Kidney (tissue), 14 donors: ENCODE results near the gene ASAP2. TPM values are rescaled to one million over a fixed set of nuclear protein-coding genes. Genes with fewer than 3 reads are reported as not detected.

ENCODE experiments used
- DNase-seq, 5 donors: peaks; one replicate each; pipeline ENCODE4 v3.0.0-alpha.2; 2013 to 2020
- FAIRE-seq: peaks from 2 replicates; lab custom pipeline; 2012; peaks lifted over from hg19 to GRCh38; lab: Jason Lieb, UNC
- H3K27ac ChIP-seq, 2 donors: one replicate each; pipeline ENCODE4 v1.7.0; 2013; ENCODE audit warnings: low read depth in 2 of 2, low read length in 2 of 2, inconsistent platforms in 1 of 2
- H3K27me3 ChIP-seq: one replicate; pipeline ENCODE4 v1.7.1; 2013; ENCODE audit warnings: low read length, inconsistent platforms; ENCODE audit not compliant: control insufficient read depth, insufficient read depth
- H3K36me3 ChIP-seq, 3 donors: one replicate each; pipeline versions ENCODE4 v1.7.0 to v1.7.1; 2013; ENCODE audit warnings: low read length in 3 of 3, control low read depth in 1 of 3, inconsistent platforms in 1 of 3; ENCODE audit not compliant: insufficient read depth in 3 of 3, control insufficient read depth in 2 of 3
- H3K4me1 ChIP-seq, 3 donors: one replicate each; pipeline versions ENCODE4 v1.7.0 to v1.7.1; 2013; ENCODE audit warnings: low read length in 3 of 3, inconsistent platforms in 1 of 3, low read depth in 1 of 3; ENCODE audit not compliant: control insufficient read depth in 2 of 3, insufficient read depth in 2 of 3
- H3K4me3 ChIP-seq, 3 donors: one replicate each; pipeline versions ENCODE4 v1.7.0 to v1.8.1; 2013; ENCODE audit warnings: low read length in 3 of 3, control low read depth in 1 of 3, inconsistent platforms in 1 of 3
- H3K9ac ChIP-seq, 3 donors: one replicate each; pipeline versions ENCODE4 v1.7.0 to v1.7.1; 2013; ENCODE audit warnings: low read length in 3 of 3, control low read depth in 1 of 3, inconsistent platforms in 1 of 3
- H3K9me3 ChIP-seq, 3 donors: one replicate each; pipeline versions ENCODE4 v1.7.0 to v1.7.1; 2013; ENCODE audit warnings: low read length in 3 of 3, control low read depth in 1 of 3, inconsistent platforms in 1 of 3; ENCODE audit not compliant: control insufficient read depth in 2 of 3, insufficient read depth in 1 of 3
- CTCF ChIP-seq: IDR thresholded peaks from 3 replicates; pipeline ENCODE4 v1.5.1; 2012; ENCODE audit warnings: mild to moderate bottlenecking, moderate library complexity, borderline replicate concordance; ENCODE audit not compliant: insufficient read depth; ENCODE audit errors: extremely low read depth
- intact Hi-C: fragments of 100-400 bp; cut with DNase I; formaldehyde crosslinking; loops from one replicate; pipeline ENCODE4 v1.11.1; 2022
- polyA plus RNA-seq: library from polyadenylated mRNA; stranded (reverse); fragments of 350-450 nt; fragmentation: Illumina TruSeq; extraction: RNeasy Lipid Tissue Mini Kit (QIAGEN cat#74804); gene quantifications from one replicate; pipeline ENCODE4 v1.2.3, GENCODE V29; 2014; ENCODE audit warnings: low read depth, low replicate concordance; ENCODE audit not compliant: insufficient read depth
- total RNA-seq: library from RNA; stranded (reverse); fragmentation: NEBNext Ultra II Directional; extraction: Animal tissue kit (Norgen Biotek cat#: 25700); gene quantifications from one replicate; pipeline ENCODE4 v1.2.1, GENCODE V29; 2021
- donor health status: control.
- donor health status: control.
- donor health status: control.
- donor health status: control.
- donor health status: control.
- donor health status: DM: yes; HTN: yes; CAD: no.
- donor health status: Normal renal cell carcinoma (clear cell type).

ASAP2 gene
- total and polyA plus RNA-seq, 2 donors from 2014 or later, result 26.2 to 54.8 TPM

DNA sequence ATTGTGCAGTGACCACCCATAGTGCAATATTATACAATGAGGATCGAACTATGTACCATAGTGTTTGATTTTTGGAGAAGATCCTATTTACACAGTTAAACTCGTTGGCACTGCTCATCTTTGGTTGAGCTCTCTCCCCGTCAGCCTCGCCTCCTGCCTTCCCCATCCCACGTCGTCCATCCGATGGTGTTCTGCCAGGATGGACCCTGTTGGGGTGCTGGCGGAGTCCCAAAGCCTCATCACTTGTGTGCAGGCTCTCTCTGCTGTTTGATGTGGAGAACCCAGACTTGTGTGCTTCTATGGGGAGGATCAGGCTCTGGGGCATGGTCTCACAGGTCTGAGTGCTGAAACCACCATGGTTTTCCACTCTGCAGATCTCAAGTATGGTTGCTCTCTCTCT, 131.3 kb downstream of the ASAP2 start:
- H3K9me3 ChIP-seq, result no peaks in the 10 kb centered on the region
- peaks cover 3 to 15% (median 15%) of the 10 kb centered on the region in 3 donors for H3K4me1 ChIP-seq
- no peak for TF ChIP-seq CTCF
- no peaks in the 10 kb centered on the region for H3K27me3 ChIP-seq
- no peak overlapping the region for H3K9ac ChIP-seq
- no peak for DNase-seq
- FAIRE-seq, result no peak
- H3K36me3 ChIP-seq, result peaks cover 0 to 22% (median 3%) of the 10 kb centered on the region in 3 donors
- no peak overlapping the region for H3K27ac ChIP-seq
- H3K4me3 ChIP-seq, result no peak overlapping the region
- intact Hi-C loops, result no loop called here

DNA sequence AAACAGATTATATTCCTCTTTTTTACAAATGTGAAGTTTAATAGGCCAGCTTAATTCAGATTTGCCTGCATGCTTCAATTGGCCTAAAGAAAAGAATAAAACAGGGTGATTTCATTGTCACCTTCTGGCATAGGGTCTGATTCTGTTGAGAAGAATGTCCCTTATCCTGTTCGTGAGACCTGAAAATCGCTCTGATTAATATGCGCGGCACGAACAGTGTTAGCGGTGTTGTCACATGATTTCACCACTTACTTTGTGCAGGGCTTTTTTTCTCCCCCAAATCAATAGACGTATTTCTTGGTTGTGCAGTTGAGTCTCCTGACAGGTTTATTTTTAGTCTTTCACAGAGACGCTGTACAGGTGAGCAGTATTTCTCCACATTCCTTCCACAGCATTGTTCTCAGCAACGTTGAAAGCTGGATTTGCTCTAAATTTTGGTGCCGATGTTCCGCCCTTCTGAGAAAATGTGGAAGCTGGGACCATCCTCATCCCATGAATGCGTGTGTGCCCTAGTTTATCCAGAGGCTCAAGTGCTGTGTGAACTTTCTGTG, 134.8 kb downstream of the ASAP2 start:
- no peak overlapping the region for H3K4me3 ChIP-seq
- no peak for FAIRE-seq
- peak overlapping the region; percentile 60 to 62 for H3K27ac ChIP-seq
- peaks cover 3 to 15% (median 13%) of the 10 kb centered on the region in 3 donors for H3K4me1 ChIP-seq
- TF ChIP-seq CTCF, result no peak
- H3K36me3 ChIP-seq, result peaks cover 0 to 25% (median 4%) of the 10 kb centered on the region in 3 donors
- H3K9me3 ChIP-seq, result no peaks in the 10 kb centered on the region
- H3K27me3 ChIP-seq, result no peaks in the 10 kb centered on the region
- DNase-seq, result no peak
- intact Hi-C loops, result no loop called here
- peak overlapping the region in 1 of 3 donors; percentile 29 for H3K9ac ChIP-seq

DNA sequence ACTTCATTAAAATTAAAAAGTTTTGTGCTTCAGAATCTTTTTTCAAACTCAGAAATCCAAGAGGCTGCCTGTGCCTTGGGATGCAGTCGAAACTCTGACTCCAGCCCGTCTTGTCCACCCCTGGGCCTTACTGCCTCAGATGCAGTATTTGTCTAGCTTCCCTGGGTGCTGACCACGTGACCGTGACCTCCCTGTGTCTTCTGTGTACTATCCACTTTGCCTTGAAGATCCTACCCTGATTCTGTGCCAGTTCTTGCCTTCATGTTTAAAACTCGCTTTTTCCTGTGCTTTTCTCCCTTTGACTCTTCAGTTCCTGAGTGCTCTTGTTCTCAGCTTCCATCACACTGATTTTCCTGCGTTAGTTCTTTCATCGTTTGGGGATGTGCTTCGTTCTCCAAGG, 136.0 kb downstream of the ASAP2 start:
- H3K36me3 ChIP-seq, result peaks cover 0 to 25% (median 4%) of the 10 kb centered on the region in 3 donors
- DNase-seq (no peak), FAIRE-seq (no peak)
- no peaks in the 10 kb centered on the region for H3K9me3 ChIP-seq
- H3K4me3 ChIP-seq, result no peak overlapping the region
- no peak for TF ChIP-seq CTCF
- no peak overlapping the region for H3K27ac ChIP-seq
- no peak overlapping the region for H3K9ac ChIP-seq
- no peaks in the 10 kb centered on the region for H3K27me3 ChIP-seq
- intact Hi-C loops, result no loop called here
- peaks cover 0 to 15% (median 11%) of the 10 kb centered on the region in 3 donors for H3K4me1 ChIP-seq
